GM06990 (cell line): ENCODE data around the gene MTIF3.
A peak's percentile ranks its signal among the peaks of the same experiment; 100 is the strongest.

ENCODE experiments used
- DNase-seq: peaks from one replicate; pipeline ENCODE4 v3.0.0-alpha.2; 2011; ENCODE audit not compliant: insufficient read length; ENCODE audit errors: extremely low read depth
- H3K27me3 ChIP-seq: replicated peaks from 2 replicates; pipeline ENCODE4 v1.6.0; 2011; ENCODE audit warnings: low read length; ENCODE audit not compliant: control insufficient read depth, insufficient read depth
- H3K36me3 ChIP-seq: 2 replicates; pipeline ENCODE4 v1.5.1; 2011; ENCODE audit warnings: low read length; ENCODE audit not compliant: control insufficient read depth, insufficient read depth
- H3K4me3 ChIP-seq: replicated peaks from 2 replicates; pipeline ENCODE4 v1.5.1; 2011; ENCODE audit warnings: low read depth, mild to moderate bottlenecking, control low read depth, low read length
- TF ChIP-seq, protein P1 (sequence below): IDR thresholded peaks from 2 replicates; pipeline ENCODE4 v1.5.1; 2011; ENCODE audit warnings: low read length, control low read depth, mild to moderate bottlenecking, inconsistent platforms; ENCODE audit not compliant: insufficient read depth, poor library complexity, severe bottlenecking

MTIF3 gene

GRCh38 chr13:27409013-27409412 lies 41.4 kb downstream of the MTIF3 start:
- DNase-seq, result no peak
- Histone ChIP-seq H3K27me3 (no peaks in the 10 kb centered on the region; the same call in 1 of the 2 replicates), H3K36me3 (no peaks in the 10 kb centered on the region), H3K4me3 (no peak overlapping the region)
- TF ChIP-seq, protein P1, sequence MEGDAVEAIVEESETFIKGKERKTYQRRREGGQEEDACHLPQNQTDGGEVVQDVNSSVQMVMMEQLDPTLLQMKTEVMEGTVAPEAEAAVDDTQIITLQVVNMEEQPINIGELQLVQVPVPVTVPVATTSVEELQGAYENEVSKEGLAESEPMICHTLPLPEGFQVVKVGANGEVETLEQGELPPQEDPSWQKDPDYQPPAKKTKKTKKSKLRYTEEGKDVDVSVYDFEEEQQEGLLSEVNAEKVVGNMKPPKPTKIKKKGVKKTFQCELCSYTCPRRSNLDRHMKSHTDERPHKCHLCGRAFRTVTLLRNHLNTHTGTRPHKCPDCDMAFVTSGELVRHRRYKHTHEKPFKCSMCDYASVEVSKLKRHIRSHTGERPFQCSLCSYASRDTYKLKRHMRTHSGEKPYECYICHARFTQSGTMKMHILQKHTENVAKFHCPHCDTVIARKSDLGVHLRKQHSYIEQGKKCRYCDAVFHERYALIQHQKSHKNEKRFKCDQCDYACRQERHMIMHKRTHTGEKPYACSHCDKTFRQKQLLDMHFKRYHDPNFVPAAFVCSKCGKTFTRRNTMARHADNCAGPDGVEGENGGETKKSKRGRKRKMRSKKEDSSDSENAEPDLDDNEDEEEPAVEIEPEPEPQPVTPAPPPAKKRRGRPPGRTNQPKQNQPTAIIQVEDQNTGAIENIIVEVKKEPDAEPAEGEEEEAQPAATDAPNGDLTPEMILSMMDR, result no peak

- H3K4me3 ChIP-seq, result no peak overlapping the region
- H3K36me3 ChIP-seq, result no peaks in the 10 kb centered on the region
- H3K27me3 ChIP-seq, result no peaks in the 10 kb centered on the region; the same call in 1 of the 2 replicates
- TF ChIP-seq, protein P1, result no peak
- DNase-seq, result no peak
Measured at GRCh38 chr13:27408074-27408473, 42.3 kb downstream of the MTIF3 start.

DNA sequence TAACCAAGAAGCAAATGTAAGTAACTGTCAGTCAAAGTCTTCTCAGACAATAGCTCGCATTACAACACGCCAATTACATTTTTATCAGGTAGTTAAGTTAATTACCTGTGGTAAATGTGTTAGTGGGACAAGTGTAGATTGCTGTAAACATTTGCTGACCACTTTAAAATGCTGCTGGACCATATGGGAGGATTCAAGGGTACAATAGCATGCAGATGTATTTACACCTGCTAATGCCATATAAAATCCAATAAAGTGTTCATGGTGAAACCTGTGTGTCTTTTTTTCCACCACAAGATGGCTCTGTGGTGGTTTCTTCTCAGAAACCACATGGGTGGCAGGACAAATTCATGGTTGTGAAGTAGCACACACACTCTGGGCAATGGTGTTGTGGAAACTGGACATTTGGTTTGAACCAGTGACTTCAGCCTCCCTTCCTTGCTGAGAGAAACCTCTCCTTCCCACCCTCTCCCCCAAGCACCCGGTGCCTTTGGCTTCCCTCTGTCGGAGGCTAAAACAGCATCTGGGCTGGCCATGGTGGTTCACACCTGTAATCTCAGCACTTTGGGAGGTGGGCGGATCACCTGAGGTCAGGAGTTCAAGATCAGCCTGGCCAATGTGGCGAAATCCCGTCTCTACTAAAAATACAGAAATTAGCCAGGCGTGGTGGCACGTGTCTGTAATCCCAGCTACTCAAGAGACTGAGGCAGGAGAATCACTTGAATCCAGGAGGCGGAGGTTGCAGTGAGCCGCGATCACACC lies 44.0 kb downstream of the MTIF3 start:
- H3K4me3 ChIP-seq, result no peak overlapping the region
- no peaks in the 10 kb centered on the region for H3K36me3 ChIP-seq
- no peak for DNase-seq
- TF ChIP-seq, protein P1, result peak; percentile 47
- H3K27me3 ChIP-seq, result no peaks in the 10 kb centered on the region; the same call in 1 of the 2 replicates

GRCh38 chr13:27405546-27406134 lies 44.7 kb downstream of the MTIF3 start:
- Histone ChIP-seq H3K27me3 (no peaks in the 10 kb centered on the region; the same call in 1 of the 2 replicates), H3K36me3 (no peaks in the 10 kb centered on the region), H3K4me3 (no peak overlapping the region)
- DNase-seq, result no peak
- TF ChIP-seq, protein P1, result no peak

GRCh38 chr13:27404680-27405079 lies 45.7 kb downstream of the MTIF3 start:
- H3K36me3 ChIP-seq, result no peaks in the 10 kb centered on the region
- no peak for DNase-seq
- H3K4me3 ChIP-seq, result no peak overlapping the region
- no peaks in the 10 kb centered on the region; the same call in 1 of the 2 replicates for H3K27me3 ChIP-seq
- TF ChIP-seq, protein P1, result no peak
